IPS-NIHi7 (cell line): ENCODE measurements around the gene EFHD2.

ENCODE experiments used
- DNase-seq: peaks from one replicate; pipeline ENCODE4 v3.0.0; 2012; ENCODE audit warnings: mixed read lengths; ENCODE audit errors: extremely low spot score

EFHD2 gene

DNA sequence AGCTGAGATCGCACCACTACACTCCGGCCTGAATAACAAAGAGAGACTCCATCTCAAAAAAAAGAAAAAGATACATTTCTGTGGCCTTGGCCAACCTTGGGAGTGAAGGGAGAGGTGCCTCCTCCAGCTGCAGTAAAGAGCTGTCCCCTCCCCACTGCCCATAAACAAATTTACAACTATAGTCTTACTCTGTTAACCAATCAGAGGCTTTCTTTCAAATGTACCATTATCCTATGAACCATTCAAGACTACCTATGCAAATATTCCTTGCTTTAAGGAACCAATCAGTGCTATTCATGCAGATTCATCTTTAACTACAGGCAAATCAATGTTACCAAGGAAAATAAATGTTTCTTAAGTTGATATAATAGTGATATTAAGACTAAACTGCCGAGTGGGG is 67.2 kb downstream of the EFHD2 start:
- DNase-seq = no peak

DNA sequence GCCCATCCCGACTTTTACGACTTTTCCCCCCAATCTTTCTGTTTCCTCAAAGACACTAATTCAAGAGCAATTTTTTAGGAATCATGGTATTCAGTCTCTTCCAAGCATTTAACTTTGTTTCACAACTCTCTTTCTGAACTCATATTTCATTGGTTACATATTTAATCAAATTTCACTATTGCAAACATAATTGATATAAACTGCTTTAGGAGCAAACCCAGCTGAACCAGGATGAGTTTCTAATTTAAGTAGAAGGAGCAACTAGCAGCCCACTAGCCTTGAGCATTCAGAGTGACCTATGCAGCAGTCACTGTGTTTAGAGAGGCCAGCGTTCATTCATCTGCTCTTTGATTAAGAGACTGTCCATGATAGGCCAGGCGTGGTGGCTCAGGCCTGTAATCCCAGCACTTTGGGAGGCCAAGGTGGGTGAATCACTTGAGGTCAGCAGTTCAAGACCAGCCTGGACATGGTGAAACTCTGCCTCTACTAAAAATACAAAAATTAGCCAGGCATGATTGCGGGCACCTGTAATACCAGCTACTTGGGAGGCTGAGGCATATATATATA is 68.0 kb downstream of the EFHD2 start:
- DNase-seq = no peak
